ENCODE results near the gene FAM20C. TPM values are rescaled to one million over a fixed set of nuclear protein-coding genes. Genes with fewer than 3 reads are reported as not detected.
A peak's percentile ranks its signal among the peaks of the same experiment; 100 is the strongest.

The FAM20C gene
- total and polyA plus RNA-seq, 2 of the 8 experiments (the other 6 are each of a cell fraction or from before 2014, with no cell fraction given) = 9.5 to 34.8 TPM

- H3K56ac ChIP-seq (replicated peaks; ENCODE audit: insufficient read length, low read depth, low read length) = no peak overlapping the region
- no peak overlapping the region for H2BK5ac ChIP-seq (ENCODE audit: low read depth, low read length)
- no peak overlapping the region for H4K91ac ChIP-seq (replicated peaks; ENCODE audit: insufficient read length, low read length)
- TF ChIP-seq ASH2L (IDR thresholded peaks at IDR 0.05; ENCODE audit: low read length) (no peak), SP4 (IDR thresholded peaks at IDR 0.05; ENCODE audit: low read length) (no peak), NRF1 (IDR thresholded peaks at IDR 0.05; ENCODE audit: low read depth, low read length) (no peak), SIRT6 (IDR thresholded peaks at IDR 0.05; ENCODE audit: low read length) (no peak), TBP (IDR thresholded peaks at IDR 0.05; ENCODE audit: low read depth, low read length) (no peak), NANOG (IDR thresholded peaks at IDR 0.05; ENCODE audit: insufficient read depth, low read depth, low read length, poor library complexity, severe bottlenecking) (no peak), CBX8 (IDR thresholded peaks at IDR 0.05; ENCODE audit: borderline replicate concordance, low read depth, low read length) (no peak), PHF8 (conservative IDR thresholded peaks at IDR 0.05; ENCODE audit: low read depth, low read length) (no peak), RFX5 (IDR thresholded peaks at IDR 0.05; ENCODE audit: borderline replicate concordance, low read depth, low read length) (no peak)
- FAIRE-seq = no peak
- H2AK5ac ChIP-seq (ENCODE audit: low read depth, low read length) = no peak overlapping the region
- DNase-seq (ENCODE audit: low read depth in 1 of 2, low spot score in 2 of 2) = no peak
- 94% methylated on average over 27 of the region's 27 CpGs; no CpG with 5 or more reads in 1 of the 2 experiments for WGBS, 2 experiments (ENCODE audit: extremely low coverage in 1 of 2, insufficient coverage in 1 of 2, insufficient read length in 1 of 2, insufficient replicate concordance in 2 of 2, low coverage in 1 of 2, low lambda C conversion rate in 2 of 2, missing lambda C conversion rate in 1 of 2)
- POLR2A ChIA-PET (ENCODE audit: partially characterized antibody) = interaction anchor here (1.3 kb wide), 1 partner anchor 17 kb away, joined by 4 read pairs; no protein-coding TSS in a partner anchor
- no peak overlapping the region for H3K4me2 ChIP-seq (ENCODE audit: insufficient read depth in 1 of 2, low read depth in 2 of 2, low read length in 2 of 2)
- H4K8ac ChIP-seq (ENCODE audit: extremely low read depth, insufficient read depth, low read length) = no peak overlapping the region
- H3K79me1 ChIP-seq (ENCODE audit: low read depth, low read length) = peaks cover 4% of the 10 kb centered on the region
- no peak overlapping the region for H2BK12ac ChIP-seq (ENCODE audit: low read depth, low read length)
- no peak overlapping the region for H2BK120ac ChIP-seq (replicated peaks; ENCODE audit: low read depth, low read length)
- CTCF ChIA-PET (ENCODE audit: partially characterized antibody) = interaction anchor here (1.2 kb wide), 1 partner anchor 48 kb away, joined by 3 read pairs; no protein-coding TSS in a partner anchor
- no peak overlapping the region for H3K14ac ChIP-seq (ENCODE audit: insufficient read length)
- H3K9me3 ChIP-seq (ENCODE audit: insufficient read depth in 2 of 2, low read depth in 1 of 2, low read length in 1 of 2) = no peaks in the 10 kb centered on the region
- H3K18ac ChIP-seq (ENCODE audit: extremely low read depth, low read length) = no peak overlapping the region
- no peaks in the 10 kb centered on the region for H3K23me2 ChIP-seq (ENCODE audit: low read depth, low read length)
- H3K27me3 ChIP-seq (replicated peaks in 1 of 4; ENCODE audit: control insufficient read depth in 3 of 4, extremely low read depth in 1 of 4, insufficient read depth in 3 of 4, low read length in 3 of 4) = no peaks in the 10 kb centered on the region
- peaks cover 0 to 2% (median 1%) of the 10 kb centered on the region in 4 experiments; a peak in 1 of 7 replicates for H3K4me1 ChIP-seq (replicated peaks in 1 of 4; ENCODE audit: control insufficient read depth in 3 of 4, insufficient read depth in 4 of 4, low read length in 3 of 4)
- no peak overlapping the region for H3K23ac ChIP-seq (ENCODE audit: insufficient read length)
- no peak overlapping the region for H3K9ac ChIP-seq (replicated peaks in 1 of 4; ENCODE audit: extremely low read depth in 1 of 4, low read depth in 3 of 4, low read length in 3 of 4)
- H3K36me3 ChIP-seq (ENCODE audit: control insufficient read depth in 2 of 4, insufficient read depth in 4 of 4, low read length in 3 of 4) = peaks cover 0 to 15% (median 3%) of the 10 kb centered on the region in 4 experiments; a peak in 3 of 8 replicates
- no peak overlapping the region for H2AFZ ChIP-seq (ENCODE audit: low read length)
- peaks cover 0 to 9% of the 10 kb centered on the region in 2 experiments for H4K20me1 ChIP-seq (replicated peaks in 1 of 2; ENCODE audit: control insufficient read depth in 1 of 2, insufficient read depth in 2 of 2, low read length in 2 of 2)
- no peak overlapping the region for H2BK20ac ChIP-seq (ENCODE audit: low read length)
- no peak overlapping the region for H4K5ac ChIP-seq (ENCODE audit: insufficient read length, low read depth, low read length)
- H3K27ac ChIP-seq (ENCODE audit: low read depth, low read length) = no peak overlapping the region
- H2BK15ac ChIP-seq (ENCODE audit: low read length) = no peak overlapping the region
- no peak overlapping the region for H3K4me3 ChIP-seq (ENCODE audit: extremely low read depth in 1 of 4, insufficient read depth in 2 of 4, low read depth in 3 of 4, low read length in 4 of 4)
- H3K4ac ChIP-seq (replicated peaks; ENCODE audit: insufficient read length, low read depth, low read length) = peak overlapping the region; percentile 53
- peaks cover 0 to 14% of the 10 kb centered on the region in 2 experiments; a peak in 1 of 4 replicates for H3K79me2 ChIP-seq (ENCODE audit: control insufficient read depth in 1 of 2, insufficient read depth in 2 of 2, low read length in 2 of 2)
Observed at GRCh38 chr7:213324-213993, 21.1 kb downstream of the FAM20C start.
